ENCODE data around the gene TRA2B. TPM values are rescaled to one million over a fixed set of nuclear protein-coding genes. Genes with fewer than 3 reads are reported as not detected.

TRA2B gene
- total RNA-seq, 1 donor from 2014 or later: 103 TPM

DNA sequence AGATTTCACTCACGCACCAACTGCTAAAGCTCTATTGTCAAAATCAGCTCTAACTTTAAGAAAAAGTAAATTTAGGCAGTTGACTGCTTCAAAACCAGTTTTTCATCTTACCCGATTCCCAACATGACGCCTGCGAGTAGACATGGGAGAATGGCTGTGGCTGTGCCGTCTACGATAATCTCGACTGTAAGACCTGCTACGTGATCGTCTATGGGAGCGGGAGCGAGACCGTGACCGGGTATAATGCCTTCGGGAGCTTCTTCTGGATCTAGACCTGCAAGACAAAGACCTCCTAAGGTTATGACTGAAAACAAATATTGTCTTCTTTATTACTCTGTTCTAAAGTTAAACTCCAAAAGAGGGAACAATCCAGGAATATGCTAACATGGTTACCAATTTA lies 12.5 kb downstream of the TRA2B start:
- Histone ChIP-seq H3K9me3 (no peaks in the 10 kb centered on the region), H3K36me3 (peaks cover 73% of the 10 kb centered on the region), H3K4me3 (no peak overlapping the region), H3K4me1 (peaks cover 58% of the 10 kb centered on the region), H3K27me3 (ENCODE audit: low read depth) (no peaks in the 10 kb centered on the region), H3K27ac (no peak overlapping the region)
- TF ChIP-seq, protein P1, sequence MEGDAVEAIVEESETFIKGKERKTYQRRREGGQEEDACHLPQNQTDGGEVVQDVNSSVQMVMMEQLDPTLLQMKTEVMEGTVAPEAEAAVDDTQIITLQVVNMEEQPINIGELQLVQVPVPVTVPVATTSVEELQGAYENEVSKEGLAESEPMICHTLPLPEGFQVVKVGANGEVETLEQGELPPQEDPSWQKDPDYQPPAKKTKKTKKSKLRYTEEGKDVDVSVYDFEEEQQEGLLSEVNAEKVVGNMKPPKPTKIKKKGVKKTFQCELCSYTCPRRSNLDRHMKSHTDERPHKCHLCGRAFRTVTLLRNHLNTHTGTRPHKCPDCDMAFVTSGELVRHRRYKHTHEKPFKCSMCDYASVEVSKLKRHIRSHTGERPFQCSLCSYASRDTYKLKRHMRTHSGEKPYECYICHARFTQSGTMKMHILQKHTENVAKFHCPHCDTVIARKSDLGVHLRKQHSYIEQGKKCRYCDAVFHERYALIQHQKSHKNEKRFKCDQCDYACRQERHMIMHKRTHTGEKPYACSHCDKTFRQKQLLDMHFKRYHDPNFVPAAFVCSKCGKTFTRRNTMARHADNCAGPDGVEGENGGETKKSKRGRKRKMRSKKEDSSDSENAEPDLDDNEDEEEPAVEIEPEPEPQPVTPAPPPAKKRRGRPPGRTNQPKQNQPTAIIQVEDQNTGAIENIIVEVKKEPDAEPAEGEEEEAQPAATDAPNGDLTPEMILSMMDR (IDR thresholded peaks at IDR 0.05): no peak
- intact Hi-C loops (cut with DNase I): no loop called here
- DNase-seq (no peak), ATAC-seq (no peak)

DNA sequence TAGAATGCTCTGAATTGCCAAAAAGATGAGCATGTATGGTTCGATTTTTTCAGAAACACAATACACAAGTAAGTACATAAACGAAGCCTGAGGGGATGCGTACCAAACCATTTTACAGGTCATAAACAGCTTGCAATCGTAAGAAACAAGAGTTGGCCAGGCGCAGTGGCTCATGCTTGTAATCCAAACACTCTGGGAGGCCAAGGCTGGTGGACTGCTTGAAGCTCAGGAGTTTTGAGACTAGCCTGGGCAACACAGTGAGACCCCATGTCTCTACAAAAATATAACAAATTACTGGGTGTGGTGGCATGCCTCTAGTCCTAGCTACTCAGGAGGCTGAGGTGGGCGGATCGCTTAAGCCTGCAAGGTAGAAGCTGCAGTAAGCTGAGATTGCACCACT lies 13.4 kb downstream of the TRA2B start:
- Histone ChIP-seq H3K4me3 (no peak overlapping the region), H3K27ac (no peak overlapping the region), H3K9me3 (no peaks in the 10 kb centered on the region), H3K27me3 (ENCODE audit: low read depth) (no peaks in the 10 kb centered on the region), H3K4me1 (peaks cover 48% of the 10 kb centered on the region), H3K36me3 (peaks cover 75% of the 10 kb centered on the region)
- intact Hi-C loops (cut with DNase I): no loop called here
- TF ChIP-seq, protein P1 (IDR thresholded peaks at IDR 0.05): no peak
- DNase-seq: no peak
- no peak for ATAC-seq

DNA sequence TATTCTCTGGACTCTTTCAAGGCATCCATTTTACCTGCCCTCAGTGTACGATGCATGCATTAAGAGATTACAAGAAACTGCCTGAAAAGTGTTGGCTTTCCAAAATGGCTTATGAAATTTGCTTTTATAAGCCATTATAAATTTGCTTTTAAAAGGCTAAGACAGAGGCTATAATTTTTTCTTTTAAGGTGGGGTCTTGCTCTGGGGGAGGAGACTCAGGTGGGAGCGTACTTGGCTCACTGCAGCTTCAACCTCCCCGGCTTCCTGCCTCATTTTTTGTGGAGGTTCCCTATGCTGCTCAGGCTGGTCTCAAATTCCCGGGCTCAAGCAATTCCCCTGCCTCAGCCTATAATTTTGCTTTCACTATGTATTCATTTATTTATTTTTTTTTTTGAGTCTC lies 17.6 kb downstream of the TRA2B start:
- intact Hi-C loops (cut with DNase I): no loop called here
- Histone ChIP-seq H3K4me1 (peaks cover 6% of the 10 kb centered on the region), H3K27ac (no peak overlapping the region), H3K36me3 (peaks cover 100% of the 10 kb centered on the region), H3K4me3 (no peak overlapping the region), H3K27me3 (ENCODE audit: low read depth) (no peaks in the 10 kb centered on the region), H3K9me3 (no peaks in the 10 kb centered on the region)
- TF ChIP-seq, protein P1 (IDR thresholded peaks at IDR 0.05): no peak
- DNase-seq: no peak
- no peak for ATAC-seq

DNA sequence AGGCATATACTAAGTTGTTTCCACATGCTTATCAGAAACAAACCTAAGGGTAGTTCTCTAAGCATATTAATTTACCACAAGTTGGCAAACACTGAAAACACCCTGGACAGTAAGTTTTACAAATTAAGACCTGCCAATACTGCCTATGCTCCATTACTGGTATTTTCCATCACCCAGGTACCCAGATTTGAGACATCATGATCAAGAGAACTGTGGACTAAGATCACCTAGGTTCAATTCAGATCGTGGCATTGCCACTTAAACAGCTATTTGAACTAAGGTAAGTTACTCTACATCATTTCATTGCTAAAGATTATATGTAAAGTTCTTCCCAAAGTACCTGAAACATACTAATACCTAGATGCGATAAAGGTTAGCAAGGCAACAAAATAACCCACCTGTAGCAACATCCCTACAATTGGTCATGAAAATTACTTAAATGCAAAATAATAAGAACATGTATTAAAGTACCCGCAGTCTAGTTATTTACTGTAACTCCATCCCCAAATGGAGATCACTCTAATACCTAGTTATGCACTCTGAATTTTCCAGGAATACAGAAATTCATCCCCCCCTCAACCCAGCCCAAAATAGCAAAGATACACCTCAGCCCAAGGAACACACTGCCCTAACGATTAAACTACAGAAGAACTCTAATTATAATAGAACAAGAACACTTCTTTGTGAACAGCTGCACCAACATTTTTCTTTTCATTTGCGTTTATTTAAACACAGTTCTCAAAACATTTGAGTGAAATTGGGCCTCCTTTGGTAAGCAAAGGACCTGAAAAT lies 21.6 kb downstream of the TRA2B start:
- TF ChIP-seq, protein P1 (IDR thresholded peaks at IDR 0.05): no peak
- H3K4me3 ChIP-seq: no peak overlapping the region
- ATAC-seq (no peak), DNase-seq (no peak)
- no peaks in the 10 kb centered on the region for H3K4me1 ChIP-seq
- no peaks in the 10 kb centered on the region for H3K9me3 ChIP-seq
- peaks cover 86% of the 10 kb centered on the region for H3K36me3 ChIP-seq
- no peak overlapping the region for H3K27ac ChIP-seq
- intact Hi-C loops (cut with DNase I): no loop called here
- no peaks in the 10 kb centered on the region for H3K27me3 ChIP-seq (ENCODE audit: low read depth)

DNA sequence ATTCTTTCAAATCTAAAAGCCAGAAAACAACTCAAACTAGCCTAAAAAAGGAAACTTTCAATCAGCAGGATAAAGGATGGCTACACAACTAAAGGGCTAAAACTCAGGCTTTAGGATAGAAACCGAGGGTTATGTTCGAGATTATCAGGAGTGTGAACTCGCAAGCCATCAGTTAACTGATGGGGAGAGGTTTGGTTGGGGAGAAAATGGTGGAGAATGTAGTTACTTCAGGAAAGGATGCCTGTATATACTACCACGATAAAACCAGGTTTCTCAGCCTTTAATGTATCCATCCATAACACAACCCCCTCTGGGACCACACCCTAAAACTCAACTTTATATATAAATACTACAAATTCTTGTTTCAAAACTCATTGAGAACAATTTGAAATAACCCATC lies 22.2 kb downstream of the TRA2B start:
- intact Hi-C loops (cut with DNase I): no loop called here
- no peaks in the 10 kb centered on the region for H3K27me3 ChIP-seq (ENCODE audit: low read depth)
- no peak overlapping the region for H3K4me3 ChIP-seq
- TF ChIP-seq, protein P1 (IDR thresholded peaks at IDR 0.05): no peak
- no peak for DNase-seq
- no peak for ATAC-seq
- H3K9me3 ChIP-seq: no peaks in the 10 kb centered on the region
- H3K36me3 ChIP-seq: peaks cover 80% of the 10 kb centered on the region
- H3K27ac ChIP-seq: no peak overlapping the region
- H3K4me1 ChIP-seq: no peaks in the 10 kb centered on the region
